NB4 (cell line): ENCODE measurements around the gene JDP2.

ENCODE experiments used
- DNase-seq: peaks from one replicate; pipeline ENCODE4 v3.0.0; 2010; ENCODE audit warnings: low read depth
- H3K4me3 ChIP-seq: one replicate; pipeline ENCODE4 v1.5.1; 2011; ENCODE audit warnings: mild to moderate bottlenecking, low read depth, low read length, moderate library complexity
- MYC ChIP-seq: IDR thresholded peaks from 2 replicates; pipeline ENCODE4 v1.6.1; 2011; ENCODE audit warnings: low read depth, low read length
- POLR2A ChIP-seq: IDR thresholded peaks from 2 replicates; pipeline ENCODE4 v1.6.1; 2011; ENCODE audit warnings: mild to moderate bottlenecking; ENCODE audit not compliant: insufficient read length; ENCODE audit errors: extremely low read depth
- TF ChIP-seq, protein P1 (sequence below): IDR thresholded peaks from one replicate; pipeline ENCODE4 v1.5.1; 2012; ENCODE audit warnings: low read depth, low read length
- TF ChIP-seq, protein P2 (sequence below): IDR thresholded peaks from 2 replicates; pipeline ENCODE4 v1.6.1; 2011; ENCODE audit warnings: low read depth, low read length

The JDP2 gene

GRCh38 chr14:75459791-75460190 lies 32.0 kb downstream of the JDP2 start:
- no peak overlapping the region for H3K4me3 ChIP-seq
- TF ChIP-seq MYC = no peak
- TF ChIP-seq, protein P1, sequence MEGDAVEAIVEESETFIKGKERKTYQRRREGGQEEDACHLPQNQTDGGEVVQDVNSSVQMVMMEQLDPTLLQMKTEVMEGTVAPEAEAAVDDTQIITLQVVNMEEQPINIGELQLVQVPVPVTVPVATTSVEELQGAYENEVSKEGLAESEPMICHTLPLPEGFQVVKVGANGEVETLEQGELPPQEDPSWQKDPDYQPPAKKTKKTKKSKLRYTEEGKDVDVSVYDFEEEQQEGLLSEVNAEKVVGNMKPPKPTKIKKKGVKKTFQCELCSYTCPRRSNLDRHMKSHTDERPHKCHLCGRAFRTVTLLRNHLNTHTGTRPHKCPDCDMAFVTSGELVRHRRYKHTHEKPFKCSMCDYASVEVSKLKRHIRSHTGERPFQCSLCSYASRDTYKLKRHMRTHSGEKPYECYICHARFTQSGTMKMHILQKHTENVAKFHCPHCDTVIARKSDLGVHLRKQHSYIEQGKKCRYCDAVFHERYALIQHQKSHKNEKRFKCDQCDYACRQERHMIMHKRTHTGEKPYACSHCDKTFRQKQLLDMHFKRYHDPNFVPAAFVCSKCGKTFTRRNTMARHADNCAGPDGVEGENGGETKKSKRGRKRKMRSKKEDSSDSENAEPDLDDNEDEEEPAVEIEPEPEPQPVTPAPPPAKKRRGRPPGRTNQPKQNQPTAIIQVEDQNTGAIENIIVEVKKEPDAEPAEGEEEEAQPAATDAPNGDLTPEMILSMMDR = no peak
- TF ChIP-seq, protein P2, sequence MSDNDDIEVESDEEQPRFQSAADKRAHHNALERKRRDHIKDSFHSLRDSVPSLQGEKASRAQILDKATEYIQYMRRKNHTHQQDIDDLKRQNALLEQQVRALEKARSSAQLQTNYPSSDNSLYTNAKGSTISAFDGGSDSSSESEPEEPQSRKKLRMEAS = no peak
- no peak for DNase-seq

DNA sequence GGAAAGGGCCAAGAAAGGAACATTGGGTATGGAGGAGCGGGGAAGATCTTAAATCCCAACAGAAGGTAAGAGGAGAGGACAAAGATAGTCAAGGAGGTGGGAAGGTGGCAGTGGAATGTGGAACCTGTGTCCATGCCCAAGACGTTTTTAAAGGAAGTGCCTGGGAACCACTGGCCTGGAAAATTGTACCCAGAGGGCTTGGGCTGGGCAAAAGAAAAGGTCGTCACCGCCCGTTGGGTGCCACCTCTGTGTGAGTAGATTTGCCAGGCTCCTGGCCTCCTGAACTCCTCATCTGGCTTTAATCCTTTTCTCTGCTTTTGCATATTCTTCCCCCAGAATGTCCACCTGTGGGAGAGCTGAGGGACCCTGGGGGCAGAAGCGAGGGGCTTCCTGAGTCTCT lies 32.6 kb downstream of the JDP2 start:
- no peak for DNase-seq
- TF ChIP-seq, protein P2 = no peak
- TF ChIP-seq MYC (no peak), POLR2A (no peak)
- TF ChIP-seq, protein P1 = no peak
- H3K4me3 ChIP-seq = no peak overlapping the region

DNA sequence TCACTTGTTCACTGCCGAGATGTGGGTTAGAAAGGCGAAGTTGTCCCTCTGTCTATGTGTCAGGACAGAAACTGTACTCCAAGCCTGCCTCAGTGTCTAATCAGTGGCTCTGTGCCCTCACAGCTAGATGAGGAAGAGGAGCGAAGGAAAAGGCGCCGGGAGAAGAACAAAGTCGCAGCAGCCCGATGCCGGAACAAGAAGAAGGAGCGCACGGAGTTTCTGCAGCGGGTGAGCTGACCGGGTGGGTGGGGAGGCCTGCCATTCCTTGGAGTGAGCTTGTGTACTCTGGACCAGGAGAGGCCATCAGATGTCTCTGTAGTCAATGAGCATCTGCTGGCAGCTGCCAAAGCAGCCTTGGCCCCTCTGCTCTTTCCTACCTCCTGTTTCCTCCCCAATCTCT lies 33.5 kb downstream of the JDP2 start:
- TF ChIP-seq POLR2A (no peak), MYC (no peak)
- TF ChIP-seq, protein P1 = no peak
- TF ChIP-seq, protein P2 = no peak
- no peak for DNase-seq
- H3K4me3 ChIP-seq = no peak overlapping the region

DNA sequence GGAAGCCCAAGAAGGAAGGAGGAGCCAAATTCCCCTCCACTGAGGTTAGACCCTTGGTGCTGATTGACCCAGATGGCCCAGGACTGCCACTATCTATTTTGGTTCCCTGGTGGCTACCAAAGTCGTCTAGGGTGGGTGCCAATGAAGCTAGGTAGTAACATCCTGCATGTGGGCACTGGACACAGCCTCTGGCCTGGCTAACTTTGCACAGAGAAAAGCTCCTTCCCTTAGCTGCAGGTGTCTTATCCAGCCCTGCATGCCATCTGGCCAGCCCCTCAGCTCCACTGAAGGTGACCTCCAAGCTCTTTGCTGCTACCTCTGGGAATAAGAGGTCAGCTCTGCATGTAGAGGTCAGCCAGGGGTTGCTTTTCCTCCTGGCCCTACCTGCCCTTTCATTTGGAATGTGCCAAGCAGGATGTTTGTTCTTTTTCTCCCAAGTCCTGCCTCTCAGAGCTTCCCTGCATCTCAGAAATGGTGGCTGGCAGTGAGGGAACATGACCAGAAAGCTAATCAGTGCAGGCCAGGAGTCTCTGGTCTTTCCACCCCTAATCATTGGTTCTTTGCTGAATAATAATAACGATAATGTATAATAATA lies 34.0 kb downstream of the JDP2 start:
- DNase-seq = no peak
- no peak overlapping the region for H3K4me3 ChIP-seq
- TF ChIP-seq, protein P1 = no peak
- TF ChIP-seq, protein P2 = no peak
- TF ChIP-seq MYC (no peak), POLR2A (no peak)

- DNase-seq = no peak
- TF ChIP-seq POLR2A (no peak), MYC (no peak)
- TF ChIP-seq, protein P2 = no peak
- TF ChIP-seq, protein P1 = no peak
- no peak overlapping the region for H3K4me3 ChIP-seq
Observed at GRCh38 chr14:75464626-75465025, 36.8 kb downstream of the JDP2 start.

GRCh38 chr14:75467763-75468162 lies 39.9 kb downstream of the JDP2 start:
- no peak overlapping the region for H3K4me3 ChIP-seq
- DNase-seq = no peak
- TF ChIP-seq, protein P2 = no peak
- TF ChIP-seq MYC (no peak), POLR2A (no peak)
- TF ChIP-seq, protein P1 = no peak
